Thyroid gland (tissue), 4 donors: ENCODE measurements around the gene PHOX2A. TPM values are rescaled to one million over a fixed set of nuclear protein-coding genes. Genes with fewer than 3 reads are reported as not detected.
A peak's percentile ranks its signal among the peaks of the same experiment; 100 is the strongest.
"Not testable (repeated sequence)": the region's sequence is repeated elsewhere in the genome, so short reads cannot be mapped to it uniquely, and the experiment has no call there.

ENCODE experiments used
- DNase-seq, 2 donors: peaks; one replicate each; pipeline ENCODE4 v3.0.0-alpha.2; 2019
- H3K27ac ChIP-seq, 3 donors: fragments of 200-600 bp; sonication (generic); 1 replicate in 2 of 3; 2 replicates in 1 of 3; pipeline ENCODE4 v1.5.1; 2016 to 2019; ENCODE audit warnings: mild to moderate bottlenecking in 1 of 3, moderate library complexity in 1 of 3
- H3K27me3 ChIP-seq: fragments of 200-600 bp; sonication (generic); one replicate; pipeline ENCODE4 v1.5.1; 2019
- H3K36me3 ChIP-seq, 2 donors: fragments of 200-600 bp; sonication (generic); one replicate each; pipeline ENCODE4 v1.5.1; 2016 to 2019
- H3K4me1 ChIP-seq, 2 donors: fragments of 200-600 bp; sonication (generic); one replicate each; pipeline ENCODE4 v1.5.1; 2017 to 2019
- H3K4me3 ChIP-seq, 3 donors: fragments of 200-600 bp; sonication (generic); replicated peaks in 1 of 3; 1 replicate in 2 of 3; 2 replicates in 1 of 3; pipeline ENCODE4 v1.5.1; 2016; ENCODE audit warnings: mild to moderate bottlenecking in 1 of 3
- H3K9me3 ChIP-seq: fragments of 200-600 bp; sonication (generic); one replicate; pipeline ENCODE4 v1.5.1; 2017
- POLR2A ChIP-seq, 2 donors: fragments of 450-650 bp; IDR thresholded peaks; one replicate each; pipeline ENCODE4 v1.6.1; 2017; ENCODE audit warnings: antibody characterized with exemption in 2 of 2, mild to moderate bottlenecking in 2 of 2, moderate library complexity in 1 of 2
- WGBS, 2 donors: methylation state at CpG; one replicate each; pipeline ENCODE4 v1.1.5; 2017; 5-methylcytosine and 5-hydroxymethylcytosine counted together
- intact Hi-C: fragments of 100-400 bp; cut with DNase I; formaldehyde crosslinking; loops from one replicate; pipeline ENCODE4 v1.15.1; 2023
- total RNA-seq, 4 donors: library from RNA; depleted of rRNA; stranded (reverse); fragments of >200 nt; gene quantifications; one replicate each; pipeline ENCODE4 v1.2.3, GENCODE V29; 2016
- TF ChIP-seq, protein P1 (sequence below), 6 experiments: fragments of 200-600 bp in 3 of 6; fragments of 450-650 bp in 3 of 6; sonication (generic) in 3 of 6; IDR thresholded peaks; one replicate each; pipeline ENCODE4 v1.5.1; 2016 to 2019; ENCODE audit warnings: antibody characterized with exemption in 6 of 6, mild to moderate bottlenecking in 2 of 6, inconsistent platforms in 1 of 6, moderate library complexity in 1 of 6

PHOX2A gene
- total RNA-seq, result not detected

DNA sequence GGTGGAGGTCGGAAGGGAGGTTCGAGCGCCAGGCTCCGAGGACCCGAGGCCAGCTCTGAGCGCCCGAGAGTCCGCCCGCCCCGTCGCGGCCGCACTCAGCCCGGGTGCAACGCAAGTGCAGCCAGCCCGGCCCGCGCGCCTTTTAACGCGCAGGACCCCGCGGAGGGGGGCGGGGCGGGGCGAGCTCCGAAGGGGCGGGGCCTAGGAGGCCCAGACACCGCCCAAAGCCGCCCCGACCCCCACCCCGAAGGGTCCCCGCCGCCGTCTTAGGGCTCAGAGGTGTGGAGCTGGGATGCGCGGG, at the start of gene PHOX2A:
Gene PHOX2A (minus strand): TSS at position 117 of the 301 bp plus-strand sequence. CDS start 172 bp downstream, outside the sequence.
- peaks cover 25 to 28% of the 10 kb centered on the region in 2 donors for H3K4me1 ChIP-seq
- no CpG with 5 or more reads among the region's 37 CpGs for WGBS, 2 donors
- DNase-seq, result no peak
- intact Hi-C loops, result no loop called here
- no peaks in the 10 kb centered on the region for H3K9me3 ChIP-seq
- H3K27ac ChIP-seq, result no peak within 1 kb of the TSS
- H3K4me3 ChIP-seq, result no peak within 1 kb of the TSS
- no peaks in the 10 kb centered on the region for H3K36me3 ChIP-seq
- no peak for TF ChIP-seq POLR2A (IDR thresholded peaks at IDR 0.05)
- TF ChIP-seq, protein P1, sequence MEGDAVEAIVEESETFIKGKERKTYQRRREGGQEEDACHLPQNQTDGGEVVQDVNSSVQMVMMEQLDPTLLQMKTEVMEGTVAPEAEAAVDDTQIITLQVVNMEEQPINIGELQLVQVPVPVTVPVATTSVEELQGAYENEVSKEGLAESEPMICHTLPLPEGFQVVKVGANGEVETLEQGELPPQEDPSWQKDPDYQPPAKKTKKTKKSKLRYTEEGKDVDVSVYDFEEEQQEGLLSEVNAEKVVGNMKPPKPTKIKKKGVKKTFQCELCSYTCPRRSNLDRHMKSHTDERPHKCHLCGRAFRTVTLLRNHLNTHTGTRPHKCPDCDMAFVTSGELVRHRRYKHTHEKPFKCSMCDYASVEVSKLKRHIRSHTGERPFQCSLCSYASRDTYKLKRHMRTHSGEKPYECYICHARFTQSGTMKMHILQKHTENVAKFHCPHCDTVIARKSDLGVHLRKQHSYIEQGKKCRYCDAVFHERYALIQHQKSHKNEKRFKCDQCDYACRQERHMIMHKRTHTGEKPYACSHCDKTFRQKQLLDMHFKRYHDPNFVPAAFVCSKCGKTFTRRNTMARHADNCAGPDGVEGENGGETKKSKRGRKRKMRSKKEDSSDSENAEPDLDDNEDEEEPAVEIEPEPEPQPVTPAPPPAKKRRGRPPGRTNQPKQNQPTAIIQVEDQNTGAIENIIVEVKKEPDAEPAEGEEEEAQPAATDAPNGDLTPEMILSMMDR (IDR thresholded peaks at IDR 0.05), result no peak
- H3K27me3 ChIP-seq, result peaks cover 15% of the 10 kb centered on the region

DNA sequence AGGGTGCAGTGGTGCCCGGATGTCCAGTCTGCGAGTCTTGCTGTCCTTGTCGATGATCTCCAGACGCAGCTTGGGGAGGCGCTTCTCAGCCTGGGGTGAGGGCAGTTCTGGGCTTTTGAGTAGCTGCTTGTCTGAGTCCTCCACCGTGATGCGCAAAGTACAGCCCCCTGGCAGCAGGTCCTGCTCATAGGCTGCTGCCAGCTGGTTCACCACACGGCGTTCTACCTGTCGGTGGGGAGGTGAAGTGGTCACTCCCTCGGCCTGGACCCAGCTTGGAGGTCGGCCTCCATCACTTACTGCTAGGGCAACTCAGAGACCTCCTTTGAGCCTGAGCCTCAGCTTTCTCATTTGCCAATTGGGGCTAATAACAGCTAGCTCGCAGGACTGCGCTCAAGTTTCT, 49.4 kb upstream of the PHOX2A start:
- no peaks in the 10 kb centered on the region for H3K27me3 ChIP-seq
- TF ChIP-seq POLR2A (IDR thresholded peaks at IDR 0.05), result no peak
- TF ChIP-seq, protein P1 (IDR thresholded peaks at IDR 0.05), result no peak
- no peak for DNase-seq
- no peak overlapping the region for H3K27ac ChIP-seq
- 92 to 94% methylated on average over 11 to 14 of the region's 14 CpGs for WGBS, 2 donors
- intact Hi-C loops, result no loop called here
- H3K36me3 ChIP-seq, result peaks cover 0 to 10% of the 10 kb centered on the region in 2 donors
- H3K9me3 ChIP-seq, result no peaks in the 10 kb centered on the region
- no peaks in the 10 kb centered on the region for H3K4me1 ChIP-seq
- no peak overlapping the region for H3K4me3 ChIP-seq

DNA sequence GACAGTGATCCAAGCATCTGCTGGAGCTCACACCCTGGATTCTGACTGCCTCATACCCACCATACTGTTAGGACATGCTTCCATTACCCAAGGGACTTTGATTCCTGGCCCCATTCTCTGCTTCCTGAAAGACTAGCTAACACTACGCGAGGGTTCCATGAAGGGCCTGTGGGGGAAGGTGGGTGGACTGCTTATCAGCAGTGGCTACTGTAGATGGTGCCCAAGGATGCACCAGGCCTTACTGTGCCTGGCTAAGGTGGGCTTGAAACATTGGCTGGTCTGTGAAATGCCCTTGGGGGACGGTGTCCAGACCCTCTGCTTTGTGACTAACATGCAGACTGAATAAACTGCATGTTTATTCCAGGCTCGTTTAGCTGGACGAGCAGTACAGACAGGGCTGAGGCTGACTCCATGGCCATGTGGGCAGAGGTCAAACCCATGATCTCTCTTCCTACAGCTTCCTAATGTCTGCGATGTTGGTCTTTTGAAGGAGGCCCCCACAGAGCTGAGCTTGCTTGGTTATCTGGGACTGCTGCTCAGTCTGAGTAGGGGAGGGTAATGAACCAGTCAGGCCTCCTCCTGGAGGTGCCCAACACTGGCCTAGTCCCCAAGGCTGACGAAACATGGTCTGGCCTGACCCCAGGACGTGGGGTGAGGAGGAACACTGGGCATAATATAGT, 48.3 kb upstream of the PHOX2A start:
- TF ChIP-seq, protein P1 (IDR thresholded peaks at IDR 0.05), result no peak
- TF ChIP-seq POLR2A (IDR thresholded peaks at IDR 0.05), result no peak
- no peaks in the 10 kb centered on the region for H3K9me3 ChIP-seq
- no peak for DNase-seq
- H3K4me3 ChIP-seq, result no peak overlapping the region
- H3K36me3 ChIP-seq, result peaks cover 0 to 10% of the 10 kb centered on the region in 2 donors
- WGBS, 2 donors, result 90 to 92% methylated on average over 4 to 7 of the region's 8 CpGs
- intact Hi-C loops, result no loop called here
- no peak overlapping the region for H3K27ac ChIP-seq
- no peaks in the 10 kb centered on the region for H3K4me1 ChIP-seq
- H3K27me3 ChIP-seq, result no peaks in the 10 kb centered on the region

DNA sequence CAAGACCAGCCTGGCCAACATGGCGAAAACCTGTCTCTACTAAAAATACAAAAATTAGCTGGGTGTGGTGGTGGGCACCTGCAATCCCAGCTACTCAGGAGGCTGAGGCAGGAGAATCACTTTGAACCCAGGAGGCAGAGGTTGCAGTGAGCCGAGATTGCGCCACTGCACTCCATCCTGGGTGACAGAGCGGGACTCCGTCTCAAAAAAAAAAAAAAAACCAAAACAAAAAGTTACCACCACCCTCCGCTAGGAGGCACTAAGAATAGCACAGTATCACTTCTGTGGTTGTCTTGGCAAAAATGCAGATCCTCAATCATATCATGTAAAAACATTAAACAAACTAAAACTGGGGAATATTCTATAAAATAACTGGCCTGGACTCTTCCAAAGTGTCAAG, 46.8 kb upstream of the PHOX2A start:
- DNase-seq, H3K27me3 ChIP-seq, H3K9me3 ChIP-seq, H3K36me3 ChIP-seq, H3K4me1 ChIP-seq, intact Hi-C loops, H3K27ac ChIP-seq, H3K4me3 ChIP-seq: not testable (repeated sequence)
- WGBS, 2 donors, result 77 to 79% methylated on average over 6 of the region's 6 CpGs
- TF ChIP-seq, protein P1 (IDR thresholded peaks at IDR 0.05), result peak in 3 of 6 experiments; percentile 5 to 50 (median 23)

DNA sequence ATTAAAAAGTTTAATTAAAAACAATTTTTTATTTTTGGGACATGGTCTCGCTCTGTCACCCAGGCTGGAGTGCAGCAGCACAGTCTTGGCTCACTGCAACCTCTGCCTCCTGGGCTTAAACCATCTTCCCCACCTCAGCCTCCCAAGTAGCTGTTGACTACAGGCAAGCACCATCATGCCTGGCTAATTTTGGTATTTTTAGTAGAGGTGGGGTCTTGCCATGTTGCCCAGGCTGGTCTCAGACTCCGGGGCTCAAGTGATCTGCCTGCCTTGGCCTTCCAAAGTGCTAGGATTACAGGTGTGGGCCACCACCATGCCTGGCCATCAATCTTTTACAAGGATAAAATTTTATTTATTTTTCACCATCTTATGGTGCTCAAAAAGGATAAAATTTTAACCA, 43.3 kb upstream of the PHOX2A start:
- Histone ChIP-seq H3K27me3 (no peaks in the 10 kb centered on the region), H3K9me3 (no peaks in the 10 kb centered on the region), H3K36me3 (no peaks in the 10 kb centered on the region), H3K27ac (no peak overlapping the region), H3K4me1 (no peaks in the 10 kb centered on the region), H3K4me3 (no peak overlapping the region)
- TF ChIP-seq, protein P1 (IDR thresholded peaks at IDR 0.05), result no peak
- TF ChIP-seq POLR2A (IDR thresholded peaks at IDR 0.05), result no peak
- 94% methylated on average over 2 of the region's 2 CpGs for WGBS, 2 donors
- intact Hi-C loops, result no loop called here
- DNase-seq, result no peak
